HG03342 (cell line): Measurements from ENCODE around the gene SPATA13.
"Not testable (repeated sequence)": the region's sequence is repeated elsewhere in the genome, so short reads cannot be mapped to it uniquely, and the experiment has no call there.

Source experiments
- ATAC-seq: cut with Tn5 transposase; IDR thresholded peaks from one replicate; pipeline ENCODE4 v1.9.1; 2021; ENCODE audit warnings: mild to moderate bottlenecking, moderate library complexity; ENCODE audit not compliant: unreplicated experiment

Gene SPATA13

GRCh38 chr13:24192057-24192810 is 31.7 kb downstream of the SPATA13 start:
- no peak for ATAC-seq

GRCh38 chr13:24192811-24193162 is 32.3 kb downstream of the SPATA13 start:
- no peak for ATAC-seq

- no peak for ATAC-seq
These were observed 33.9 kb downstream of the SPATA13 start for GRCh38 chr13:24194447-24194846.

- ATAC-seq = no peak
These were observed 35.1 kb downstream of the SPATA13 start for GRCh38 chr13:24195626-24196025.

- no peak for ATAC-seq
These were observed 36.2 kb downstream of the SPATA13 start for GRCh38 chr13:24196593-24197197.

GRCh38 chr13:24199016-24199415 is 38.5 kb downstream of the SPATA13 start:
- ATAC-seq = no peak

- ATAC-seq = no peak
These were observed 41.7 kb downstream of the SPATA13 start for GRCh38 chr13:24202215-24202614.

GRCh38 chr13:24203273-24203672 is 42.8 kb downstream of the SPATA13 start:
- ATAC-seq = no peak

GRCh38 chr13:24203811-24204210 is 43.3 kb downstream of the SPATA13 start:
- ATAC-seq = no peak

- not testable (repeated sequence) for ATAC-seq
These were observed 44.6 kb downstream of the SPATA13 start for GRCh38 chr13:24205076-24205475.

- ATAC-seq = no peak
These were observed 47.5 kb downstream of the SPATA13 start for GRCh38 chr13:24207841-24208667.

- no peak for ATAC-seq
These were observed 48.6 kb downstream of the SPATA13 start for GRCh38 chr13:24209138-24209537.

- no peak for ATAC-seq
These were observed 51.7 kb downstream of the SPATA13 start for GRCh38 chr13:24212254-24212653.

GRCh38 chr13:24212674-24213073 is 52.2 kb downstream of the SPATA13 start:
- no peak for ATAC-seq

GRCh38 chr13:24213932-24214331 is 53.4 kb downstream of the SPATA13 start:
- no peak for ATAC-seq

- peak; percentile 65 for ATAC-seq
These were observed 54.0 kb downstream of the SPATA13 start for GRCh38 chr13:24214528-24214927.

GRCh38 chr13:24215126-24215525 is 54.6 kb downstream of the SPATA13 start:
- ATAC-seq = peak; percentile 52

- ATAC-seq = no peak
These were observed 55.2 kb downstream of the SPATA13 start for GRCh38 chr13:24215732-24216131.

- ATAC-seq = no peak
These were observed 55.7 kb downstream of the SPATA13 start for GRCh38 chr13:24216176-24216575.

GRCh38 chr13:24216779-24217178 is 56.3 kb downstream of the SPATA13 start:
- ATAC-seq = not testable (repeated sequence)

GRCh38 chr13:24217601-24218281 is 57.2 kb downstream of the SPATA13 start:
- no peak for ATAC-seq
